ENCODE data around the gene EPHB1.

The EPHB1 gene

DNA sequence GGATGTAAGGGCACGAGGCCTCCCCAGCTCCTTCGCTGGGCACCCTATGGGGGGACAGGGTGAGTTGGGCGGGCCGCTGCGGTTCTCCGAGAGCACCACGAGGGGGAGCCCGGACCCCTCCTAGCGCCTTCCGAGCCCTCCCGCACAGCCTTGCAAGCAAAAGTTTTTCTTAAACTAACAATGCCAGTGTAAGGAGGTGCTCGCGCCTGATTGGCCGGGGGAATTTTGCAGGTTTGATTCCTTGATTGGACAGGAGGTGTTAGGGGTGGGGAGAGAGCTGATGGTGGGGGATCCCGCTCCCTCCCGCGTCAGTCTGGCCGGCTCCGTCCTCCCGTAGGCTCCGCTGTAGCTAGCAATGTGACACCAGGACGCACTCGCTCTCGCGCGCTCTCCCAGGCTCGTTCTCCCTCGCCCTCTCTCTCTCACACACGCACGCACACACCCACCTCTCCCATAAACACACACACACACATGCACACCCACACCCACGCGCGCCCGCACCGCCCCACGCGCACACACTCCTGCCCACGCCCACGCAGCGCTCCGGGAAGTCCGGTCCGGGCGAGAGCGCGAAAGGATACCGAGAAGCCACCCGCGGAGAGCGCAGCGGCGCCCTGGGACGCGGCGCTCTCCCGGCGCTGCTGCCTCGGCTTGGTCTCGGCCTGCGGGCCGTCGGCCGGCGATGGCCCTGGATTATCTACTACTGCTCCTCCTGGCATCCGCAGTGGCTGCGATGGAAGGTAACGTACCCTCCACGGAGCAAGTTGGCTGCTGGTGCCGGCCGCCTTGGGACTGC, at the start of gene EPHB1:
Gene EPHB1 (plus strand): TSS at position 311 of the 796 bp plus-strand sequence.
- TF ChIP-seq, protein P1, sequence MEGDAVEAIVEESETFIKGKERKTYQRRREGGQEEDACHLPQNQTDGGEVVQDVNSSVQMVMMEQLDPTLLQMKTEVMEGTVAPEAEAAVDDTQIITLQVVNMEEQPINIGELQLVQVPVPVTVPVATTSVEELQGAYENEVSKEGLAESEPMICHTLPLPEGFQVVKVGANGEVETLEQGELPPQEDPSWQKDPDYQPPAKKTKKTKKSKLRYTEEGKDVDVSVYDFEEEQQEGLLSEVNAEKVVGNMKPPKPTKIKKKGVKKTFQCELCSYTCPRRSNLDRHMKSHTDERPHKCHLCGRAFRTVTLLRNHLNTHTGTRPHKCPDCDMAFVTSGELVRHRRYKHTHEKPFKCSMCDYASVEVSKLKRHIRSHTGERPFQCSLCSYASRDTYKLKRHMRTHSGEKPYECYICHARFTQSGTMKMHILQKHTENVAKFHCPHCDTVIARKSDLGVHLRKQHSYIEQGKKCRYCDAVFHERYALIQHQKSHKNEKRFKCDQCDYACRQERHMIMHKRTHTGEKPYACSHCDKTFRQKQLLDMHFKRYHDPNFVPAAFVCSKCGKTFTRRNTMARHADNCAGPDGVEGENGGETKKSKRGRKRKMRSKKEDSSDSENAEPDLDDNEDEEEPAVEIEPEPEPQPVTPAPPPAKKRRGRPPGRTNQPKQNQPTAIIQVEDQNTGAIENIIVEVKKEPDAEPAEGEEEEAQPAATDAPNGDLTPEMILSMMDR (IDR thresholded peaks at IDR 0.05; ENCODE audit: extremely low read depth, missing control alignments) = peak; percentile 75
- peak; percentile 84 for DNase-seq (ENCODE audit: low spot score)

DNA sequence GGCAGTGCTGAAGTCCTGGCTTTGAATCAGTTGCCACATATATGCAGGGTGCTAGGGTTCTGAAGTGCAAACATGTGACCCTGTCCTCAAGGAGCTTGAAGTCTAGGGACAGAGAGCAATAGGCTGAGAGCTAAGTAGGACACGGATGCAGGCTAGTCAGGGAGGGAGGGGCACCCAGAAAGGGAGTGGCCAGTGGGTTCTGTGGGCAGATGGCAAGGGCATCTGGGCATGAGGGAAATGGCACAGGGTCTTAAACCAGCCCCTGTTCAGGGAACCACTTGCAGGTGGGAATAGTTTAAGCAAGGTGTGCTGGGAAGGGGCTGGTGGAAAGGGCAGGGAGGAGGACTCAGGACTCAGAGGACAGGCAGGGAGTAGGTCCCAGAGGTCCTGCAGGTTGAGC, 46.4 kb upstream of the EPHB1 start:
- DNase-seq (ENCODE audit: low spot score) = no peak
- TF ChIP-seq, protein P1 (IDR thresholded peaks at IDR 0.05; ENCODE audit: extremely low read depth, missing control alignments) = no peak

DNA sequence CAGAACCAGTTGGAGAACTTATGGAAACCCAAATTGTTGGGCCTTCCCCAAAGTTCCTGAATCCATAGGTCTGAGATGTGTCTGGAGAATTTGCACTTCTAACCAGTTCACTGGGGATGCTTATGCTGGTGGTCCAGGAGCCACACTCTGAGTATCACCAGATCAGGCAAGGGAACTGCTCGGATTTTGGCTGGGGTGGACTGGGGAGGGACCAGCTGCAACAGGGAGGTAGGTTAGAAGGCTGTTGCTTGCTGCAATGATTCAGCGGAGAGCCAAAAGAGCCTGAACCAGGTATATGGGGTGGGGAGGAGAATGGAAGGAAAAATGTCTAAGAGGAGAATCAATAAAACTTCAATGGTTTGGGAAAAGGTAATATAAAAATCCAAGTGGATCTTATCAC, 45.9 kb upstream of the EPHB1 start:
- DNase-seq (ENCODE audit: low spot score) = no peak

DNA sequence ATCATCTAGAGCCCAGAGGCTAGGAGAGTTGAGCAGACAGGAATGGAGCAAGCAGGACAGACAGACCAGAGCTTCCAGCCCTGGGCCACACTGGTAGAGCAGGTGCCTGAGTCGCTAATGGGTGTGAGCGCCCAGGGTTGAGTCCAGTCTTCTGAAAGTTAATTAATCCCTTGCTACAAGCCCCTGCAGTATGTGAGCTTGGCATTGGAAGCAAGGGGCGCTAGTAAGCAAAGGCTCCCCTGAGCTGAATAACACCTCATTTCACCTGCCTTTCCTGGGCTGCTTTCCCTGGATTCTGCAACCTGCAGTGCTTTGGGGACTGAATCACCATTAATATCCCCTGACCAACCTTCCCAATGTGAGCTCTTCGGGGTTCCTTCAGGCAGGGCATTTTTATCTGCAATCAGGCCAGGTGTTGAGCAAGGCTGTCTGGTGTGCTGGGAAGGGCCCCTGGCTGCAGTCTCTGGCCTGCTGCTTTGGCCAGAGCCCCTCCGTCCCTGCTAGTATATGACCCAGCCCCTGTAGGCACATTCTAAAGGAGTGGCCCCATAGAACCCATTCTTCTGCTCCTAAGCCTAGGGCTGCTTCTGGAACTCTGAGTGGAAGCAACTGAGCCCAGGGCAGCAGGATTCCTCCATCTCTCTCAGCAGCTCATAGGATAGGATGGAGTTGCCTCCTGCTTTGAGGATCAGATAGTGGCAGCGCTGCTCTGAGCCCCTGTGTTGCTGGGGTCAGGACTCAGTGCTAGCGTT, 45.1 kb upstream of the EPHB1 start:
- DNase-seq (ENCODE audit: low spot score) = no peak
- TF ChIP-seq, protein P1 (IDR thresholded peaks at IDR 0.05; ENCODE audit: extremely low read depth, missing control alignments) = no peak

More for the DNA sequence above, 45.9 kb upstream of the EPHB1 start:
- TF ChIP-seq, protein P1 (IDR thresholded peaks at IDR 0.05; ENCODE audit: extremely low read depth, missing control alignments) = no peak

DNA sequence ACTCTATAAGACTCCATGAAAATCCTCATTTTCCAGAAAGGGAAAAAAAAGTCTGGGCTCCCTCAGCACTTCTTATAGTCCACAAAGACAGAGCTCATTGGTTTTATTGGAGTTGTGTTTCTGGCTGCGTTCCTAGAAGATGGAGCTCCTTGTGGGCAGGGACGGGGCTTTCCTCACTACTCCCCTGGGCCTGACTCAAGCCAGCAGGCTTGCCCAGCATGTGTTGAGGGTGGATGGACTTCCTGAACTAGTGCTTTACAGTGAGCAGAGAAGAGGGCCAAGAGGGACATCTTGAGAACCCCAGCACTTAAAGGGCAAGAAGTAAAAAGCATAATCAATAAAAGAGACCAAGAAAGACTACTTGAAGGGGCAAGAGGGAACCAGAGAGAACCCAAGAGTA, 43.2 kb upstream of the EPHB1 start:
- TF ChIP-seq, protein P1 (IDR thresholded peaks at IDR 0.05; ENCODE audit: extremely low read depth, missing control alignments) = no peak
- no peak for DNase-seq (ENCODE audit: low spot score)

DNA sequence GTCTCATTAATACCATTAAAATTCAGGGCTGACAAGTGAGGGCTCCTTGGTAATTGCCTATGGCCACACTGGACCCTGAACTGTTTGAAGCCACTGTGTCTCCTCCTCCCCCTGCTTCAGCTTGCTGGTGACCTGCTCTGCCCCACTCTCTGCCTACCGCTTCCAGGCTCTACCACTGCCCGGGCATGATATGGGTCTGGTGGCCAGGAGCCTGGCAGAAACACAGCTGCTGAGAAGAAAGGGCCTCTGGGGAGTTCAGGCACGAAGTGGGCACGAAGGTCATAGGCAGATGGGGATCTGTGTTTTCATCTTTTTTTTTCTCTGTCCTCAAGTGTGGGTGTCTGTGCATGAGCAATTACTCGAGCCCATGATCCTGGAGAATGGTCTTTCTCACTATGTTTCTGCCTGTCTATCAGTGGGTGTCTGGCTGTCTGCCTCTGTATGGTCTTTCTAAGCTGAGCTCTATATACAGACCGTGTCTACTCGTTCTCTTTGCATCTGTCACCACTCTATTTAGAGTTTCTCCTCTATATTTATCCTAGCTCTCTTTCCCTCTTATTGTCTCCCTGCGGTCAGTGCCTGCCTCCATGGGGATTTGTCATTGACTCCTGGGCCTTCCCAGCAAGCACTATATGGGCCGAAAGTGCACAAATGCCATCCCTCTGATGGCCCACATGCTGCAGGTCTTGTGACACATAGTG, 42.1 kb upstream of the EPHB1 start:
- no peak for DNase-seq (ENCODE audit: low spot score)
- TF ChIP-seq, protein P1 (IDR thresholded peaks at IDR 0.05; ENCODE audit: extremely low read depth, missing control alignments) = no peak

Data from GM20000 (cell line).